NK-92 (cell line): ENCODE data around the gene MAST2.
"Not testable (repeated sequence)": the region's sequence is repeated elsewhere in the genome, so short reads cannot be mapped to it uniquely, and the experiment has no call there.

Experiments used
- DNase-seq: peaks from one replicate; lab custom pipeline; 2025; ENCODE audit not compliant: unreplicated experiment; lab: John Stamatoyannopoulos, UW

MAST2 gene

GRCh38 chr1:45857101-45857700, 53.8 kb downstream of the MAST2 start:
- DNase-seq = no peak

GRCh38 chr1:45857755-45858492, 54.5 kb downstream of the MAST2 start:
- not testable (repeated sequence) for DNase-seq

- no peak for DNase-seq
Observed at GRCh38 chr1:45859221-45859620, 55.8 kb downstream of the MAST2 start.

GRCh38 chr1:45862008-45862407, 58.6 kb downstream of the MAST2 start:
- DNase-seq = no peak

- no peak for DNase-seq
Observed at GRCh38 chr1:45863218-45863617, 59.8 kb downstream of the MAST2 start.

GRCh38 chr1:45864167-45865106, 61.0 kb downstream of the MAST2 start:
- DNase-seq = no peak

- DNase-seq = no peak
Observed at GRCh38 chr1:45867697-45868348, 64.4 kb downstream of the MAST2 start.

GRCh38 chr1:45868861-45869260, 65.4 kb downstream of the MAST2 start:
- no peak for DNase-seq

GRCh38 chr1:45870500-45870899, 67.1 kb downstream of the MAST2 start:
- DNase-seq = no peak

GRCh38 chr1:45872173-45872801, 68.9 kb downstream of the MAST2 start:
- not testable (repeated sequence) for DNase-seq

- DNase-seq = no peak
Observed at GRCh38 chr1:45876000-45876617, 72.7 kb downstream of the MAST2 start.

GRCh38 chr1:45877264-45877663, 73.9 kb downstream of the MAST2 start:
- DNase-seq = no peak

GRCh38 chr1:45879885-45880598, 76.6 kb downstream of the MAST2 start:
- no peak for DNase-seq

GRCh38 chr1:45880930-45881329, 77.5 kb downstream of the MAST2 start:
- no peak for DNase-seq

GRCh38 chr1:45883658-45884057, 80.2 kb downstream of the MAST2 start:
- DNase-seq = no peak

GRCh38 chr1:45884700-45885099, 81.3 kb downstream of the MAST2 start:
- no peak for DNase-seq

- DNase-seq = no peak
Observed at GRCh38 chr1:45886229-45886628, 82.8 kb downstream of the MAST2 start.

- DNase-seq = no peak
Observed at GRCh38 chr1:45887156-45887842, 83.9 kb downstream of the MAST2 start.

GRCh38 chr1:45890078-45890477, 86.7 kb downstream of the MAST2 start:
- DNase-seq = no peak
